Ishikawa (cell line): Measurements from ENCODE around the gene REPS2.

Experiments used
- CEBPB ChIP-seq: IDR thresholded peaks from 2 replicates; pipeline ENCODE4 v1.6.1; 2012
- CREB1 ChIP-seq: IDR thresholded peaks from 2 replicates; pipeline ENCODE4 v1.6.1; 2012; ENCODE audit warnings: low read depth
- EGR1 ChIP-seq: IDR thresholded peaks from 2 replicates; pipeline ENCODE4 v1.6.1; 2012
- EP300 ChIP-seq: IDR thresholded peaks from 2 replicates; pipeline ENCODE4 v1.6.1; 2012; ENCODE audit warnings: borderline replicate concordance
- FOXM1 ChIP-seq: IDR thresholded peaks from 2 replicates; pipeline ENCODE4 v1.6.1; 2012; ENCODE audit warnings: low read depth, borderline replicate concordance
- MAX ChIP-seq: IDR thresholded peaks from 2 replicates; pipeline ENCODE4 v1.6.1; 2012
- NFIC ChIP-seq: IDR thresholded peaks from 2 replicates; pipeline ENCODE4 v1.6.1; 2012
- RAD21 ChIP-seq: IDR thresholded peaks from 2 replicates; pipeline ENCODE4 v1.6.1; 2012; ENCODE audit warnings: low read depth
- REST ChIP-seq: IDR thresholded peaks from 2 replicates; pipeline ENCODE4 v1.6.1; 2012; ENCODE audit warnings: low read depth, mild to moderate bottlenecking
- TAF1 ChIP-seq: IDR thresholded peaks from 2 replicates; pipeline ENCODE4 v1.6.1; 2012; ENCODE audit warnings: low read depth, mild to moderate bottlenecking
- TCF12 ChIP-seq: IDR thresholded peaks from 2 replicates; pipeline ENCODE4 v1.6.1; 2012; ENCODE audit warnings: low read depth
- TEAD4 ChIP-seq: IDR thresholded peaks from 2 replicates; pipeline ENCODE4 v1.6.1; 2012
- USF1 ChIP-seq: IDR thresholded peaks from 2 replicates; pipeline ENCODE4 v1.6.1; 2012
- YY1 ChIP-seq: IDR thresholded peaks from 2 replicates; pipeline ENCODE4 v1.6.1; 2012; ENCODE audit warnings: low read depth
- ZBTB7A ChIP-seq: IDR thresholded peaks from 2 replicates; pipeline ENCODE4 v1.6.1; 2012; ENCODE audit warnings: low read depth

REPS2 gene

GRCh38 chrX:17077361-17077760, 130.9 kb downstream of the REPS2 start:
- TF ChIP-seq EP300: no peak
- TF ChIP-seq FOXM1: no peak
- TF ChIP-seq EGR1: no peak
- no peak for TF ChIP-seq NFIC
- no peak for TF ChIP-seq RAD21
- TF ChIP-seq REST: no peak
- TF ChIP-seq TAF1: no peak
- no peak for TF ChIP-seq CEBPB
- no peak for TF ChIP-seq YY1
- TF ChIP-seq TEAD4: no peak
- TF ChIP-seq TCF12: no peak

GRCh38 chrX:17078031-17078720, 131.7 kb downstream of the REPS2 start:
- TF ChIP-seq EGR1: no peak
- TF ChIP-seq MAX: no peak
- TF ChIP-seq CREB1: no peak
- TF ChIP-seq ZBTB7A: no peak
- no peak for TF ChIP-seq FOXM1
- no peak for TF ChIP-seq TAF1
- no peak for TF ChIP-seq YY1
- no peak for TF ChIP-seq NFIC
- no peak for TF ChIP-seq TCF12
- TF ChIP-seq RAD21: no peak
- TF ChIP-seq CEBPB: no peak

- TF ChIP-seq FOXM1: no peak
- no peak for TF ChIP-seq EGR1
- TF ChIP-seq TAF1: no peak
- no peak for TF ChIP-seq YY1
- no peak for TF ChIP-seq MAX
- TF ChIP-seq USF1: no peak
- no peak for TF ChIP-seq TEAD4
- TF ChIP-seq TCF12: no peak
- TF ChIP-seq NFIC: no peak
- TF ChIP-seq REST: no peak
- TF ChIP-seq CREB1: no peak
- no peak for TF ChIP-seq ZBTB7A
- TF ChIP-seq EP300: no peak
Measured at GRCh38 chrX:17081511-17081910, 135.1 kb downstream of the REPS2 start.

- no peak for TF ChIP-seq MAX
- TF ChIP-seq REST: no peak
- no peak for TF ChIP-seq USF1
- no peak for TF ChIP-seq RAD21
- TF ChIP-seq EGR1: no peak
- TF ChIP-seq TCF12: no peak
- TF ChIP-seq YY1: no peak
- TF ChIP-seq CEBPB: no peak
- TF ChIP-seq EP300: no peak
- TF ChIP-seq ZBTB7A: no peak
- no peak for TF ChIP-seq FOXM1
- TF ChIP-seq TEAD4: no peak
- TF ChIP-seq CREB1: no peak
- TF ChIP-seq NFIC: no peak
- no peak for TF ChIP-seq TAF1
Measured at GRCh38 chrX:17081968-17082367, 135.5 kb downstream of the REPS2 start.
